ENCODE results near the gene BCAS2.

Gene BCAS2

DNA sequence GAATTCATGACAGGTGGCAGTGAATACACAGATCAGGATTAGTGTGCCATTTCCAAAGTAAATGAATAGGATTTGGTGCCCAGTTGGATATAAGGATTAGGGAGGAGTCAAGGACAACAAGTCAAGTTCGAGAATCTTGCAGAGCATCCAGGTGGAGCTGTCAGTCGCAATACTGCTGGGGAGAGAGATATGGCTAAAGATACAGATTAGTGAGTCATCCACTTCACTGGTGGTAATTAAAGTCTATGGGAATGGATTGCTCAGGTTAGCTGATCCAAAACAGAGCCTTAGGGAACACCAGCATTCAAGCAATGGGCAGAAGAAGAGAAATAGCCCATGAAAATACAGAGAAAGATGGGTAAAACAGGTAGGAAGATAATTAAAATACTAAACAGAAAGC lies 26.8 kb downstream of the BCAS2 start:
- no peak for DNase-seq

DNA sequence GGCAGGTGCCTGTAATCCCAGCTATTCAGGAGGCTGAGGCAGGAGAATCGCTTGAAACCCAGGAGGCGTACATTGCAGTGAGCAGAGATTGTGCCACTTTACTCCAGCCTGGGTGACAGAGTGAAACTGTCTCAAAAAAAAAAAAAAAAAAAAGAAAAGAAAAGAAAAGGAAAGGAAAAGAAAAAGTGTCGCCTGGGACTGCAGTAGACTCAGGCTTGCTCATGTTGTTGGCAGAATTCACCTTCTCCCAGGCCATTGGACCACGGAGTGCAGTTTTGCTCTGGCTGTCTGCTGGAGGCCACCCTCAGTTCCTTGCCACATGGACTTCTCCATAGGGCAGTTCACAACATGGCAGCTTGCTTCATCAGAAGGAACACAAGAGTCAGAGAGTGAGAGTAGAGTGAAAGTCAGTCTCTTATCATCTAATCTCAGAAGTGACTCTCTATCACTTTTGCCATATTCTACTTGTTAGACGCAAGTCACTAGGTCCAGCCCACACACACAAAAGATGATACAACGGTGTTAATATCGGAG lies 29.2 kb downstream of the BCAS2 start:
- DNase-seq: no peak

GRCh38 chr1:114551400-114551799 lies 30.0 kb downstream of the BCAS2 start:
- DNase-seq: no peak

GRCh38 chr1:114550336-114550735 lies 31.1 kb downstream of the BCAS2 start:
- DNase-seq: no peak

DNA sequence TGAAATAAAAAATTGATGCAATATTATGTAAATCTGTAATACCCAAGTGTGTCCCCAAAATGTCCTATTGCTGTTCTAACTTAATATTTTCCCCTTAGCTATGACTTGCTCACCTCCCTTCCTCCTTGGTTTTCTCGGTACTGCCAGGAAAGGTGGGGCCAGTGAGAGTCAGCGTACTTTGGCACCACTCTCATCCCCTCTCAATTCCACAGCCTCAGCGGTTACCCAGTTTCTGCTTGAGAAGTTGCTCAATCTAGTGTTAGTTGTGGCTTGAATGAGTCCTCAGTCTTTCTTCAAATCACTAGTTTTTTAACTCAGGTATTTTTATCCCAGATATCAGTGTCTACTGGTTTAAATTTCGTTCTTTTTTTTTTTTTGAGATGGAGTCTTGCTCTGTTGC lies 32.3 kb downstream of the BCAS2 start:
- no peak for DNase-seq

- no peak for DNase-seq
Observed at GRCh38 chr1:114547076-114547475, 34.3 kb downstream of the BCAS2 start.

DNA sequence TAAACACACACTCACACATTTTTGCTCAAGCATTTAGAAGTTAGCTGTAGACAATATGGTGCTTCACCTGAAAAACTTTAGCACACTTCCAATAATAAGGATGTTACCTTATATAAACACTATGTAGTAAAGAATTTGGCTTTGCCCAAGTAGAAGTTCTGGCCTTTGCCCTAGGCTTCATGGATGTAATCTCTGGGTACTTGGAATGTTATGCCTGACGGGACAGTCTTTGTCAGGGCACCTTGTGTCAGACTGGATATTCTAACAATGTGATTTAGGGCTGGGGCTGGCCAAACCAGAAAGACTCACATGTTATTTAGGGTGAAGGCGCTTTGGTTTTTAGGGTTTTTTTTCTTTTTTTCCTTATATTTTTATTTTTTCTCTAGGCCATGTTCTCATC lies 35.6 kb downstream of the BCAS2 start:
- no peak for DNase-seq

DNA sequence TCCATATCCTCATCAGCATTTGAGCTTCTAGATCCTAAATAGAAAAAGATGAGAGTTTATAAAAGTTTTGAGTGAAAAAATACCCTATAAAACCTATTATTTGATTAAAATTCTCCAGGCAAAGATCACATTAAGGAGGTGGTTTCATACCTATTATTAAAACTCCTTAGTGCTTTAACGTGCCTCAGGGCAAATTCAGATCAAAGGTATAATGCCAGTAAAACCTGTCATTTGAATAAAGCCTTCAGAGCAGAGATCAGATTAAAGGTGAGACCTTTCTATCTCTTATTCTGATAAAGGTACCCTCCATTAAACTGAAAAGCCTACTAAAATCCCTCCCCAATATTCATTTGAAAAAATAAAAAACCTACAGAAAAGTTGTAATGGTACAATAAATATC lies 36.1 kb downstream of the BCAS2 start:
- DNase-seq: no peak

- no peak for DNase-seq
Observed at GRCh38 chr1:114540821-114541220, 40.6 kb downstream of the BCAS2 start.

DNA sequence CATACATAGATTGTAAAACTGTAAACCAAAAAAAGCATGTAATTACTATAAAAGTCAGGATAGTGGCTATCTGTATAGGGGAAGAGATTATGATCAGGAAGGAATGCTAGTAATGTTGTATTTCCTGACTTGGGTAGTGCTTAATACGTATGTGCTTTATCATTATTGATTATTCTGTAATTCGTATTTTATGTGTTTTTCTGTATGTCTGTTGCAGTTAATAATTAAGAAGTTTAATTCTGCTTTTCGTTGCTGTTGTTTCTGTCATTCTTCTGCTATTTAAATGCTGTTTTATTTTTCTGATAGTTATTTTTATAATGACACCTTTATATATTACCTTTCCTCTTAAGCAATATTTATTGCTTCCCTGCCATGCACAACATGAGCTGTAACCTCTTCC lies 41.1 kb downstream of the BCAS2 start:
- no peak for DNase-seq

GRCh38 chr1:114536043-114536442 lies 45.4 kb downstream of the BCAS2 start:
- no peak for DNase-seq

DNA sequence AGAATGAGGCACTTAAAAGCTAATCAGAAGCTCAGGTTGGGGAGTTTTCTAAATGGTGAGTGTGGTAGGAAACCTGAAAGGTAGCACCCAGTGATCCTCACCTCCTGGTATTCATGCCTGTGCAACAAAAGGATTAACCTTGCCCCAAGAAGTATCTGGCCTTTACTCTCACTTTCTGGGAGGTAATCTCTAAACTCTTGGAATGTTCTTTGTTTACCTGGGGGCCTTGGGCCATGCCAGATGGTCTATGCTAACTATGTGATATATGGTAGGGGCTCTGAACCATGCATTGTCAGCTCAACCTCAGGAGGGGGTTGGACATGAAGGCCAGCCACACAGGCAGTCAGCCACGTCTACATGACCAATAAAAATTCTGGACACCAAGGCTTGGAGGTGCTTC lies 46.0 kb downstream of the BCAS2 start:
- no peak for DNase-seq

DNA sequence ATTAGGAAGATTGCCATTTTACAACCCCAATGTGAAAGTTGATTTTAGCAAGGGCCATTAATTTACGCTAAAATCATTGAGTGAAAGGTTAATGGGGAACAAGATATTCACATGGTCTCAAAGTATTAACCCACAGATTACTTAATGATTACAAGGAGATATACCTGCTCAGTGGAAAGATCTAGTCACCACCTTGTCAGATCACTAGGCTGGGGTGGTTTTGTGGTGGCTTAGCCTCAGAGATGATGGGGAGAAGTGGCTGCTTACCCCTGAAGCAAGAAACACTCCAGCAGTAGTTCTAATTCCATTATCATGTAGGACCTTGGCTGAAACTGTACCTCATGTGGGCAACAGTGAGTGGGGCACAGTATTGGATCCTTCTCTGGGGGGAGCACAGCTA lies 50.3 kb downstream of the BCAS2 start:
- no peak for DNase-seq

DNA sequence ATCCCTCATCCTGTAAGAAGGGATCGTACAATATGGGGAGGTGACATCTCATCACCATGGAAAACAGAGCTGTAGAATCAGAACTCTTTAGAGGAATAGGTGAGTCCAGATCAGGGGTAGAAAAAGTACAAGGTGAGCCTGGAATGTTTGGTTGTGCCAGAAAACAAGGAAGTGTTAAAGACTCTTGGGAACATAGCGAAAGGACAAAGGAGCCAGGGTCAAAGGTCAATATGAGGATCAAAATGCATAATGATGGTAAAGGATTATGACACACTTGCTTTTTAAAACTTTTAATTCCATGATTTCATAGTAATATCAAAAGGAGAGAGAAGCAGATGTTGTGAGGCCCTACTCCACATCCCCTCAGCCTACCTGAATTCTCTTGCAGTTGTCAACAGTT lies 51.2 kb downstream of the BCAS2 start:
- DNase-seq: no peak

DNA sequence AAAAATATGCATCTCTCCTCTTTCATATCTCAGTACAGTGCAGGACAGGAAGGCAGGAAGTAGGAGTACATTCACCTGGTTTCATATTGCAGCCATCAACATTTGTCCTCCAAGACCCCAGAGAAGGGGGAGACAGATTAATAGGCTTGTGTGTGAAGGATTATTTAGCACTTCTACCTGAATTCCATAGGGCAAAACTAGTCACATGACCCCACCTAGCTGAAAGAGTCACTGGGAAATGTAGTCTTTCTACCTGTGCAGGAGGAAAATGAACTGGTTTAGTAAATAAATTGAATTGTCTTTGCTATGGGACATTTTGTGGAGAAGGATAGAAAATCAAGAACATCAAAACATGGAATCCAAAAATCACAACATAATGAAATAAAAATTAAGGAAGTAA lies 56.5 kb downstream of the BCAS2 start:
- DNase-seq: no peak

DNA sequence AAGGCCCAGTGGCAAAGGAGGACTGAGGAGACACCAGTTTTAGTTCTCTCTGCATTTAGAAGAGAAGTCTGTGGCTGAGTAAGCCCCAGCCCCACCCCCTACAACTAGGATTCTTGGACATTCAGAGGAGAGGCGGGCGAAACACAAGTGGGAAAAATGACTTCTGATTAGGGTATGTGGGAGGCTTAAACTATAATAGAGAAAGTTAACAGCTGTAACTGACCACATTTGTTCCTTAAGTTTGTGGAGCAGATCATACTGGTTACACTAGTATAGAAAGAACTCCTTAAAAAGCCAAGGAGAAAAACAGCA lies 59.2 kb downstream of the BCAS2 start:
- no peak for DNase-seq

GRCh38 chr1:114521396-114522263 lies 59.8 kb downstream of the BCAS2 start:
- DNase-seq: no peak

All from GOT3 (cell line).